KMS-11 (cell line): ENCODE results near the gene TAS2R60.

Experiments
- H2AFZ ChIP-seq: fragments of 200-600 bp; sonication (generic); 2 replicates; pipeline ENCODE4 v1.6.1; 2016; ENCODE audit warnings: antibody characterized with exemption, mixed run types, low read depth
- H3K27ac ChIP-seq: fragments of 200-600 bp; sonication (generic); 2 replicates; pipeline ENCODE4 v1.6.1; 2016; ENCODE audit warnings: mild to moderate bottlenecking, mixed run types
- H3K27me3 ChIP-seq: fragments of 200-600 bp; sonication (generic); 2 replicates; pipeline ENCODE4 v1.6.1; 2017; ENCODE audit warnings: mild to moderate bottlenecking, low read depth, mixed run types, moderate library complexity; ENCODE audit not compliant: insufficient read depth
- H3K36me3 ChIP-seq: fragments of 200-600 bp; sonication (generic); 2 replicates; pipeline ENCODE4 v1.6.1; 2017; ENCODE audit warnings: mild to moderate bottlenecking, mixed run types; ENCODE audit not compliant: insufficient read depth
- H3K4me1 ChIP-seq: fragments of 200-600 bp; sonication (generic); 2 replicates; pipeline ENCODE4 v1.6.1; 2016; ENCODE audit warnings: mild to moderate bottlenecking, low read depth, mixed run types; ENCODE audit not compliant: poor library complexity, severe bottlenecking
- H3K4me2 ChIP-seq: fragments of 200-600 bp; sonication (generic); 2 replicates; pipeline ENCODE4 v1.7.0; 2016; ENCODE audit warnings: mild to moderate bottlenecking, mixed run types
- H3K4me3 ChIP-seq: fragments of 200-600 bp; sonication (generic); IDR thresholded peaks from 2 replicates; pipeline ENCODE4 v1.6.1; 2017; ENCODE audit warnings: low read depth, low read length, mixed read lengths; ENCODE audit not compliant: insufficient read depth
- H3K79me2 ChIP-seq: fragments of 200-600 bp; sonication (generic); 2 replicates; pipeline ENCODE4 v1.6.1; 2016; ENCODE audit warnings: low read depth, mixed run types; ENCODE audit not compliant: insufficient read depth
- H3K9ac ChIP-seq: fragments of 200-600 bp; sonication (generic); 2 replicates; pipeline ENCODE4 v1.6.1; 2016; ENCODE audit warnings: mild to moderate bottlenecking, mixed run types
- H4K20me1 ChIP-seq: fragments of 200-600 bp; sonication (generic); 2 replicates; pipeline ENCODE4 v1.6.1; 2016; ENCODE audit warnings: mild to moderate bottlenecking, mixed run types; ENCODE audit not compliant: insufficient read depth
- CTCF ChIP-seq: fragments of 200-600 bp; sonication (generic); conservative IDR thresholded peaks from 2 replicates; pipeline ENCODE4 v1.6.1; 2017; ENCODE audit warnings: low read depth, mild to moderate bottlenecking, antibody characterized with exemption, low read length, moderate library complexity, mixed read lengths

The TAS2R60 gene

GRCh38 chr7:143456992-143457793 lies 13.9 kb downstream of the TAS2R60 start:
- no peaks in the 10 kb centered on the region for H4K20me1 ChIP-seq
- no peak overlapping the region for H3K27ac ChIP-seq
- no peak for TF ChIP-seq CTCF
- no peaks in the 10 kb centered on the region for H3K4me1 ChIP-seq
- H3K36me3 ChIP-seq: no peaks in the 10 kb centered on the region
- H3K9ac ChIP-seq: no peak overlapping the region
- no peaks in the 10 kb centered on the region for H3K27me3 ChIP-seq
- no peak overlapping the region for H3K4me2 ChIP-seq
- no peaks in the 10 kb centered on the region for H3K79me2 ChIP-seq
- no peak overlapping the region for H2AFZ ChIP-seq
- no peak overlapping the region for H3K4me3 ChIP-seq

- H4K20me1 ChIP-seq: no peaks in the 10 kb centered on the region
- H2AFZ ChIP-seq: no peak overlapping the region
Observed at GRCh38 chr7:143458263-143458662, 15.0 kb downstream of the TAS2R60 start.

GRCh38 chr7:143458681-143459080 lies 15.4 kb downstream of the TAS2R60 start:
- Histone ChIP-seq H3K79me2 (no peaks in the 10 kb centered on the region), H3K4me1 (no peaks in the 10 kb centered on the region), H2AFZ (no peak overlapping the region), H3K4me3 (no peak overlapping the region), H3K4me2 (no peak overlapping the region), H4K20me1 (no peaks in the 10 kb centered on the region), H3K36me3 (no peaks in the 10 kb centered on the region), H3K9ac (no peak overlapping the region), H3K27me3 (no peaks in the 10 kb centered on the region), H3K27ac (no peak overlapping the region)
- TF ChIP-seq CTCF: no peak

More at GRCh38 chr7:143458263-143458662, 15.0 kb downstream of the TAS2R60 start:
- H3K27me3 ChIP-seq: no peaks in the 10 kb centered on the region
- no peak overlapping the region for H3K4me3 ChIP-seq
- H3K4me2 ChIP-seq: no peak overlapping the region
- no peaks in the 10 kb centered on the region for H3K36me3 ChIP-seq
- no peaks in the 10 kb centered on the region for H3K79me2 ChIP-seq
- no peak overlapping the region for H3K27ac ChIP-seq
- H3K4me1 ChIP-seq: no peaks in the 10 kb centered on the region
- TF ChIP-seq CTCF: no peak
- H3K9ac ChIP-seq: no peak overlapping the region

GRCh38 chr7:143459359-143459758 lies 16.1 kb downstream of the TAS2R60 start:
- Histone ChIP-seq H3K79me2 (no peaks in the 10 kb centered on the region), H4K20me1 (no peaks in the 10 kb centered on the region), H3K4me2 (no peak overlapping the region), H3K36me3 (no peaks in the 10 kb centered on the region), H3K9ac (no peak overlapping the region), H2AFZ (no peak overlapping the region), H3K4me1 (no peaks in the 10 kb centered on the region), H3K27ac (no peak overlapping the region), H3K27me3 (no peaks in the 10 kb centered on the region), H3K4me3 (no peak overlapping the region)
- TF ChIP-seq CTCF: no peak
